HG03521 (cell line): Measurements from ENCODE around the gene TMEM125.

ENCODE experiments used
- ATAC-seq: cut with Tn5 transposase; IDR thresholded peaks from one replicate; pipeline ENCODE4 v1.9.1; 2021; ENCODE audit warnings: mild to moderate bottlenecking, moderate library complexity; ENCODE audit not compliant: unreplicated experiment

TMEM125 gene

GRCh38 chr1:43269627-43270375 is at the start of gene TMEM125:
Gene TMEM125 (plus strand): TSS chr1:43269983. CDS start chr1:43272723, 2,740 bp downstream.
- ATAC-seq: no peak

- peak; percentile 54 for ATAC-seq
These were observed 48.6 kb upstream of the TMEM125 start for GRCh38 chr1:43220905-43221778.

- ATAC-seq: no peak
These were observed 48.0 kb upstream of the TMEM125 start for GRCh38 chr1:43221797-43222196.

GRCh38 chr1:43222879-43223278 is 46.9 kb upstream of the TMEM125 start:
- ATAC-seq: no peak

GRCh38 chr1:43225168-43225567 is 44.6 kb upstream of the TMEM125 start:
- ATAC-seq: no peak

- ATAC-seq: no peak
These were observed 42.5 kb upstream of the TMEM125 start for GRCh38 chr1:43227143-43227764.

- no peak for ATAC-seq
These were observed 39.7 kb upstream of the TMEM125 start for GRCh38 chr1:43229826-43230780.

- ATAC-seq: no peak
These were observed 37.7 kb upstream of the TMEM125 start for GRCh38 chr1:43232074-43232473.

GRCh38 chr1:43232482-43232881 is 37.3 kb upstream of the TMEM125 start:
- no peak for ATAC-seq

GRCh38 chr1:43233631-43234030 is 36.2 kb upstream of the TMEM125 start:
- no peak for ATAC-seq

GRCh38 chr1:43234267-43234666 is 35.5 kb upstream of the TMEM125 start:
- no peak for ATAC-seq

GRCh38 chr1:43235040-43235439 is 34.7 kb upstream of the TMEM125 start:
- ATAC-seq: no peak

- no peak for ATAC-seq
These were observed 34.2 kb upstream of the TMEM125 start for GRCh38 chr1:43235451-43236121.

GRCh38 chr1:43237121-43237520 is 32.7 kb upstream of the TMEM125 start:
- ATAC-seq: no peak

GRCh38 chr1:43238085-43238484 is 31.7 kb upstream of the TMEM125 start:
- ATAC-seq: no peak

- no peak for ATAC-seq
These were observed 30.8 kb upstream of the TMEM125 start for GRCh38 chr1:43238991-43239469.

- ATAC-seq: peak; percentile 64
These were observed 30.3 kb upstream of the TMEM125 start for GRCh38 chr1:43239484-43239883.

- no peak for ATAC-seq
These were observed 28.4 kb upstream of the TMEM125 start for GRCh38 chr1:43241413-43241836.

- no peak for ATAC-seq
These were observed 26.5 kb upstream of the TMEM125 start for GRCh38 chr1:43243299-43243698.
